ENCODE results near the gene PPHLN1. TPM values are rescaled to one million over a fixed set of nuclear protein-coding genes. Genes with fewer than 3 reads are reported as not detected.
A peak's percentile ranks its signal among the peaks of the same experiment; 100 is the strongest.

The PPHLN1 gene
- total and polyA plus RNA-seq, 2 donors (not counting 1 experiment from before 2014, with no cell fraction given), result 47.6 to 91.4 TPM

DNA sequence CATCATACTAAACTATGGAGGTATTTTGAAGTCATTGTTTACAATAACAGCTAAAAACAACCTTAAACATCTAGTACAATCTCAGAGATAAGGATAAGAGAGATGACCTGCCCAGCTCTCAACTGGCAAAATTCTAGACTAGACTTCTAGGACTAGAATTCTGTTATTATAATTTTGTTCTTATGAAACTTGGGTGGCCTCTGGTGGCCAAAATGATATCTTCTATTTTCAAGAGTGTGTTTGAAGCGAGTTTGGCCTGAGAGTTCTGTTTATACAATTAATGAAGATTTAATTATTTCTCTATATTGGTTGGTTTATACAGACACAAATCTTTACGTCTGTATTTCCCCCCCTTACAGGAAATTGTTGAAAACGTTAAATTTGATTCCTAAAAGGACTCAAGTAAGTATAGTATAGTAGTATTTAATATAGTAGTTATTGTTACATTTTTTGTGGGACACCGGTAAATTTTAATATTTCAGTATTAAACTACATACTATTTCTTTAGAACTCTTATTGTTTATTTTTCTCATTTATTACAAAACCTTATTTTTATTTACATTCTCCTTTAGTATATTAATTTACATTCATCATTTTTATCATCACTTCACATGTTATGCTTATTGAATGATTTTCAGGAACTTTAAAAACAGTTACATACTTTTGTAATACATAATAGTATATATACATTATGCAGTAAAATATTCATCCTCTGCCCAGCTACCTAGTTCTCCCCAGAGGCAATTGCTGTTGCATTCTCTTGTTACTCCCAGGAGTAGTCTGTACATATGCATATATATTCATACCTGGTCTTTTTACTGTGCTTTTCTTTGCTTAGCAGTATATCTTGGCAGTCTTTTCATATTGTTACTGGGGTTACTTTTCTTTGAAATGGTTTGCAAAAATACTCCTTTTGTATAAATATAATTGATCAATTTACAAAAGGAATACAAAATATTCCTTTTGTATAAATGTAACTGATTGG, 6.6 kb downstream of the PPHLN1 start:
- Histone ChIP-seq H3K36me3 (ENCODE audit: control insufficient read depth, insufficient read depth, low read length) (no peaks in the 10 kb centered on the region), H3K4me3 (replicated peaks in 1 of 4; ENCODE audit: control extremely low read depth in 1 of 4, insufficient read depth in 1 of 4, low read depth in 3 of 4, low read length in 4 of 4) (no peak overlapping the region), H3K4me1 (ENCODE audit: control insufficient read depth, extremely low read depth, insufficient read depth, low read length) (no peaks in the 10 kb centered on the region), H4K20me1 (ENCODE audit: control insufficient read depth, extremely low read depth, insufficient read depth, low read length) (no peaks in the 10 kb centered on the region), H3K9me3 (ENCODE audit: control insufficient read depth, insufficient read depth, low read depth, low read length) (no peaks in the 10 kb centered on the region), H3K9ac (ENCODE audit: insufficient read depth, low read length) (no peak overlapping the region), H3K27ac (ENCODE audit: insufficient read depth, low read length) (no peak overlapping the region), H3K27me3 (ENCODE audit: control insufficient read depth, insufficient read depth, low read length) (no peaks in the 10 kb centered on the region), H2AFZ (ENCODE audit: low read length) (no peak overlapping the region), H3K79me2 (ENCODE audit: control insufficient read depth, insufficient read depth, low read length) (peaks cover 62% of the 10 kb centered on the region), H3K4me2 (ENCODE audit: extremely low read depth, insufficient read depth, low read length) (no peak overlapping the region)
- peak; percentile 33 to 67 for DNase-seq (ENCODE audit: low read depth in 2 of 2)
- TF ChIP-seq, protein P1, sequence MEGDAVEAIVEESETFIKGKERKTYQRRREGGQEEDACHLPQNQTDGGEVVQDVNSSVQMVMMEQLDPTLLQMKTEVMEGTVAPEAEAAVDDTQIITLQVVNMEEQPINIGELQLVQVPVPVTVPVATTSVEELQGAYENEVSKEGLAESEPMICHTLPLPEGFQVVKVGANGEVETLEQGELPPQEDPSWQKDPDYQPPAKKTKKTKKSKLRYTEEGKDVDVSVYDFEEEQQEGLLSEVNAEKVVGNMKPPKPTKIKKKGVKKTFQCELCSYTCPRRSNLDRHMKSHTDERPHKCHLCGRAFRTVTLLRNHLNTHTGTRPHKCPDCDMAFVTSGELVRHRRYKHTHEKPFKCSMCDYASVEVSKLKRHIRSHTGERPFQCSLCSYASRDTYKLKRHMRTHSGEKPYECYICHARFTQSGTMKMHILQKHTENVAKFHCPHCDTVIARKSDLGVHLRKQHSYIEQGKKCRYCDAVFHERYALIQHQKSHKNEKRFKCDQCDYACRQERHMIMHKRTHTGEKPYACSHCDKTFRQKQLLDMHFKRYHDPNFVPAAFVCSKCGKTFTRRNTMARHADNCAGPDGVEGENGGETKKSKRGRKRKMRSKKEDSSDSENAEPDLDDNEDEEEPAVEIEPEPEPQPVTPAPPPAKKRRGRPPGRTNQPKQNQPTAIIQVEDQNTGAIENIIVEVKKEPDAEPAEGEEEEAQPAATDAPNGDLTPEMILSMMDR (conservative IDR thresholded peaks at IDR 0.05 in 1 of 2, IDR thresholded peaks at IDR 0.05 in 1 of 2; ENCODE audit: low read depth in 1 of 2, low read length in 2 of 2), result peak; percentile 46 to 53
- no peak for TF ChIP-seq EZH2 (IDR thresholded peaks at IDR 0.05; ENCODE audit: low read length, missing control alignments)

- no peaks in the 10 kb centered on the region for H3K4me1 ChIP-seq (ENCODE audit: control insufficient read depth, extremely low read depth, insufficient read depth, low read length)
- H3K36me3 ChIP-seq (ENCODE audit: control insufficient read depth, insufficient read depth, low read length), result no peaks in the 10 kb centered on the region
- no peak for TF ChIP-seq EZH2 (IDR thresholded peaks at IDR 0.05; ENCODE audit: low read length, missing control alignments)
- TF ChIP-seq, protein P1 (conservative IDR thresholded peaks at IDR 0.05 in 1 of 2, IDR thresholded peaks at IDR 0.05 in 1 of 2; ENCODE audit: low read depth in 1 of 2, low read length in 2 of 2), result no peak
- no peaks in the 10 kb centered on the region for H3K9me3 ChIP-seq (ENCODE audit: control insufficient read depth, insufficient read depth, low read depth, low read length)
- H3K27me3 ChIP-seq (ENCODE audit: control insufficient read depth, insufficient read depth, low read length), result no peaks in the 10 kb centered on the region
- H3K4me2 ChIP-seq (ENCODE audit: extremely low read depth, insufficient read depth, low read length), result no peak overlapping the region
- H3K79me2 ChIP-seq (ENCODE audit: control insufficient read depth, insufficient read depth, low read length), result peaks cover 31% of the 10 kb centered on the region
- no peak for DNase-seq (ENCODE audit: low read depth in 2 of 2)
- H3K27ac ChIP-seq (ENCODE audit: insufficient read depth, low read length), result no peak overlapping the region
- no peak overlapping the region for H3K4me3 ChIP-seq (replicated peaks in 1 of 4; ENCODE audit: control extremely low read depth in 1 of 4, insufficient read depth in 1 of 4, low read depth in 3 of 4, low read length in 4 of 4)
- H3K9ac ChIP-seq (ENCODE audit: insufficient read depth, low read length), result no peak overlapping the region
- no peaks in the 10 kb centered on the region for H4K20me1 ChIP-seq (ENCODE audit: control insufficient read depth, extremely low read depth, insufficient read depth, low read length)
- no peak overlapping the region for H2AFZ ChIP-seq (ENCODE audit: low read length)
These were observed 10.3 kb downstream of the PPHLN1 start for GRCh38 chr12:42336286-42336685.

DNA sequence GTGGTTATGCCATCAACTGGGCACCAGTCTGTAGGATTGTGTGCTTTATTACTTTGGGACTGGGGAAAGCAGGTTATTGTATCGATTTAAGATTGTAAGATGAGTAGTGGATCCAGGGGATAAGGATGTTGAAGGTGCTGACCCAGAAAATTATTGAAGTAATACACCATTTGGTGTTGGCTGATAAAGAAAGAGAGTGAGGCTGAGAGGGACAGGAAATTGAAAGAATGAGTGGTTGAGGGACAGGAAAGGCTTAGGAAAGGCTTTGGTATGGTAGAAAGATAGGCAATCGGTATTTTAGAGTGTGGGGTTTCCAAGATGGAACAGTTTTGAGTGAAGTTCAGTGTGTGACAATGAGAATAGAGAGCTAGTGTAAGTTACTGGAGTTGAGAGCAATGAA, 12.3 kb downstream of the PPHLN1 start:
- Histone ChIP-seq H2AFZ (ENCODE audit: low read length) (no peak overlapping the region), H3K79me2 (ENCODE audit: control insufficient read depth, insufficient read depth, low read length) (peaks cover 15% of the 10 kb centered on the region), H3K9ac (ENCODE audit: insufficient read depth, low read length) (no peak overlapping the region), H3K36me3 (ENCODE audit: control insufficient read depth, insufficient read depth, low read length) (no peaks in the 10 kb centered on the region), H3K27me3 (ENCODE audit: control insufficient read depth, insufficient read depth, low read length) (no peaks in the 10 kb centered on the region), H3K4me3 (replicated peaks in 1 of 4; ENCODE audit: control extremely low read depth in 1 of 4, insufficient read depth in 1 of 4, low read depth in 3 of 4, low read length in 4 of 4) (no peak overlapping the region), H3K4me1 (ENCODE audit: control insufficient read depth, extremely low read depth, insufficient read depth, low read length) (no peaks in the 10 kb centered on the region), H4K20me1 (ENCODE audit: control insufficient read depth, extremely low read depth, insufficient read depth, low read length) (no peaks in the 10 kb centered on the region), H3K9me3 (ENCODE audit: control insufficient read depth, insufficient read depth, low read depth, low read length) (no peaks in the 10 kb centered on the region), H3K27ac (ENCODE audit: insufficient read depth, low read length) (no peak overlapping the region), H3K4me2 (ENCODE audit: extremely low read depth, insufficient read depth, low read length) (no peak overlapping the region)
- DNase-seq (ENCODE audit: low read depth in 2 of 2), result no peak
- TF ChIP-seq, protein P1 (conservative IDR thresholded peaks at IDR 0.05 in 1 of 2, IDR thresholded peaks at IDR 0.05 in 1 of 2; ENCODE audit: low read depth in 1 of 2, low read length in 2 of 2), result no peak
- no peak for TF ChIP-seq EZH2 (IDR thresholded peaks at IDR 0.05; ENCODE audit: low read length, missing control alignments)

All from fibroblast of lung (primary cell).